PC-9 (cell line): ENCODE results near the gene TIMP3.

Experiments
- CTCF ChIP-seq: fragments of 200-600 bp; sonication (generic); conservative IDR thresholded peaks from 2 replicates; pipeline ENCODE4 v1.6.1; 2017; ENCODE audit warnings: mixed run types, antibody characterized with exemption, mild to moderate bottlenecking, moderate library complexity
- EZH2 ChIP-seq: fragments of 200-600 bp; sonication (generic); IDR thresholded peaks from 2 replicates; pipeline ENCODE4 v1.8.0; 2017; ENCODE audit warnings: antibody characterized with exemption, low read depth

- TF ChIP-seq CTCF: no peak
- no peak for TF ChIP-seq EZH2
Observed at GRCh38 chr22:32817137-32817730, 15.7 kb downstream of the TIMP3 start.
